Neuronal stem cell (in vitro differentiated cells): ENCODE measurements around the gene KAZN.

ENCODE experiments used
- DNase-seq: peaks from one replicate; pipeline ENCODE4 v3.0.0-alpha.2; 2013; ENCODE audit warnings: low spot score
- H2AFZ ChIP-seq: one replicate; pipeline ENCODE4 v1.6.1; 2013; ENCODE audit warnings: mild to moderate bottlenecking, low read length, inconsistent platforms
- H2AK5ac ChIP-seq: 2 replicates; pipeline ENCODE4 v1.6.1; 2013; ENCODE audit warnings: low read depth, mild to moderate bottlenecking, inconsistent platforms, low read length, moderate library complexity, mixed read lengths
- H2BK120ac ChIP-seq: 2 replicates; pipeline ENCODE4 v1.6.1; 2013; ENCODE audit warnings: low read depth, mild to moderate bottlenecking, inconsistent platforms, low read length, moderate library complexity, mixed read lengths
- H2BK12ac ChIP-seq: one replicate; pipeline ENCODE4 v1.6.1; 2013; ENCODE audit warnings: low read length, inconsistent platforms
- H2BK15ac ChIP-seq: 2 replicates; pipeline ENCODE4 v1.6.1; 2013; ENCODE audit warnings: mild to moderate bottlenecking, low read length, inconsistent platforms, mixed read lengths
- H2BK5ac ChIP-seq: one replicate; pipeline ENCODE4 v1.6.1; 2013; ENCODE audit warnings: inconsistent platforms, mild to moderate bottlenecking, low read length, moderate library complexity
- H3K14ac ChIP-seq: one replicate; pipeline ENCODE4 v1.6.1; 2013; ENCODE audit warnings: low read length, inconsistent platforms
- H3K18ac ChIP-seq: 2 replicates; pipeline ENCODE4 v1.6.1; 2013; ENCODE audit warnings: low read length, inconsistent platforms
- H3K23ac ChIP-seq: 2 replicates; pipeline ENCODE4 v1.6.1; 2013; ENCODE audit warnings: low read depth, mild to moderate bottlenecking, mixed read lengths, low read length, inconsistent platforms; ENCODE audit not compliant: poor library complexity
- H3K27ac ChIP-seq: replicated peaks from 3 replicates; pipeline ENCODE4 v1.5.1; 2013; ENCODE audit warnings: low read length, inconsistent platforms
- H3K27me3 ChIP-seq, 3 experiments: 2 replicates each; pipeline ENCODE4 v1.6.1; 2013; ENCODE audit warnings: low read length in 3 of 3, mild to moderate bottlenecking in 2 of 3, inconsistent platforms in 1 of 3, low read depth in 1 of 3, mixed read lengths in 1 of 3, moderate library complexity in 1 of 3; ENCODE audit not compliant: control insufficient read depth in 3 of 3, insufficient read depth in 3 of 3
- H3K36me3 ChIP-seq, 2 donors: replicated peaks in 1 of 2; 2 replicates each; pipeline ENCODE4 v1.6.1; 2013; ENCODE audit warnings: low read length in 2 of 2; ENCODE audit not compliant: control insufficient read depth in 2 of 2, insufficient read depth in 2 of 2
- H3K4ac ChIP-seq: 2 replicates; pipeline ENCODE4 v1.6.1; 2013; ENCODE audit warnings: inconsistent platforms, mild to moderate bottlenecking, low read length, moderate library complexity
- H3K4me1 ChIP-seq, 2 donors: 1 replicate in 1 of 2; 2 replicates in 1 of 2; pipeline ENCODE4 v1.6.1; 2013; ENCODE audit warnings: low read length in 2 of 2, low read depth in 1 of 2; ENCODE audit not compliant: control insufficient read depth in 2 of 2, insufficient read depth in 1 of 2
- H3K4me2 ChIP-seq: one replicate; pipeline ENCODE4 v1.6.1; 2013; ENCODE audit warnings: mild to moderate bottlenecking, low read length, inconsistent platforms; ENCODE audit not compliant: insufficient read depth, poor library complexity, severe bottlenecking
- H3K4me3 ChIP-seq, 2 donors: 2 replicates each; pipeline ENCODE4 v1.5.1; 2013; ENCODE audit warnings: low read length in 2 of 2, mild to moderate bottlenecking in 2 of 2, inconsistent platforms in 1 of 2, moderate library complexity in 1 of 2
- H3K79me1 ChIP-seq: one replicate; pipeline ENCODE4 v1.6.1; 2013; ENCODE audit warnings: low read depth, mild to moderate bottlenecking, inconsistent platforms, low read length, moderate library complexity
- H3K9ac ChIP-seq: one replicate; pipeline ENCODE4 v1.6.1; 2013; ENCODE audit warnings: mild to moderate bottlenecking, low read depth, low read length, inconsistent platforms; ENCODE audit not compliant: poor library complexity
- H3K9me3 ChIP-seq, 2 donors: replicated peaks in 1 of 2; 2 replicates each; pipeline versions ENCODE3 to v1.6.1; 2013; ENCODE audit warnings: low read length in 2 of 2, mild to moderate bottlenecking in 2 of 2, inconsistent platforms in 1 of 2, low read depth in 1 of 2, mixed read lengths in 1 of 2, moderate library complexity in 1 of 2; ENCODE audit not compliant: control insufficient read depth in 2 of 2, insufficient read depth in 1 of 2
- H4K8ac ChIP-seq: one replicate; pipeline ENCODE4 v1.6.1; 2013; ENCODE audit warnings: low read depth, mild to moderate bottlenecking, inconsistent platforms, low read length, moderate library complexity
- H4K91ac ChIP-seq: one replicate; pipeline ENCODE4 v1.6.1; 2013; ENCODE audit warnings: low read length, low read depth, mild to moderate bottlenecking, inconsistent platforms; ENCODE audit not compliant: poor library complexity
- WGBS, 2 donors: extraction: QIAGEN DNeasy Blood & Tissue Kit; methylation state at CpG; one replicate each; pipeline ENCODE4 v1.1.7; 2013; ENCODE audit warnings: missing lambda C conversion rate in 2 of 2, mixed read lengths in 1 of 2; ENCODE audit not compliant: insufficient read length in 2 of 2, insufficient replicate concordance in 1 of 2; ENCODE audit errors: extremely low coverage in 2 of 2; 5-methylcytosine and 5-hydroxymethylcytosine counted together

The KAZN gene

GRCh38 chr1:14646973-14647372 lies 48.5 kb downstream of the KAZN start:
- Histone ChIP-seq H3K9me3 (peaks cover 0 to 27% of the 10 kb centered on the region in 2 donors), H3K27ac (no peak overlapping the region), H2BK5ac (no peak overlapping the region), H2BK12ac (no peak overlapping the region), H3K14ac (no peak overlapping the region), H3K36me3 (peaks cover 0 to 21% of the 10 kb centered on the region in 2 donors), H3K4me3 (no peak overlapping the region), H2AFZ (no peak overlapping the region), H3K4ac (no peak overlapping the region), H2AK5ac (no peak overlapping the region), H4K91ac (no peak overlapping the region), H2BK15ac (no peak overlapping the region), H3K79me1 (peaks cover 2% of the 10 kb centered on the region), H3K23ac (no peak overlapping the region), H2BK120ac (no peak overlapping the region), H3K18ac (no peak overlapping the region), H4K8ac (no peak overlapping the region), H3K9ac (no peak overlapping the region), H3K4me1 (peaks cover 11 to 12% of the 10 kb centered on the region in 2 donors), H3K27me3 (no peaks in the 10 kb centered on the region), H3K4me2 (no peak overlapping the region)
- DNase-seq = no peak
- no CpG with 5 or more reads among the region's 8 CpGs for WGBS, 2 donors

GRCh38 chr1:14647777-14648176 lies 49.3 kb downstream of the KAZN start:
- Histone ChIP-seq H3K27ac (no peak overlapping the region), H3K4me3 (no peak overlapping the region), H2AFZ (no peak overlapping the region), H2BK12ac (no peak overlapping the region), H3K23ac (no peak overlapping the region), H3K79me1 (peaks cover 2% of the 10 kb centered on the region), H3K4me2 (no peak overlapping the region), H4K8ac (no peak overlapping the region), H3K9ac (no peak overlapping the region), H2BK15ac (no peak overlapping the region), H3K4ac (no peak overlapping the region), H4K91ac (no peak overlapping the region), H2BK5ac (no peak overlapping the region), H3K36me3 (peaks cover 0 to 19% of the 10 kb centered on the region in 2 donors), H3K4me1 (peaks cover 11 to 12% of the 10 kb centered on the region in 2 donors), H3K14ac (no peak overlapping the region), H3K9me3 (peaks cover 0 to 21% of the 10 kb centered on the region in 2 donors), H3K27me3 (no peaks in the 10 kb centered on the region), H2AK5ac (no peak overlapping the region), H3K18ac (no peak overlapping the region), H2BK120ac (no peak overlapping the region)
- DNase-seq = no peak
- no CpG with 5 or more reads among the region's 3 CpGs for WGBS, 2 donors

GRCh38 chr1:14648391-14648790 lies 49.9 kb downstream of the KAZN start:
- no peak overlapping the region for H3K27ac ChIP-seq
- no peak overlapping the region for H2BK120ac ChIP-seq
- H2BK5ac ChIP-seq = no peak overlapping the region
- H3K4me3 ChIP-seq = no peak overlapping the region
- H2AK5ac ChIP-seq = no peak overlapping the region
- H3K4me2 ChIP-seq = no peak overlapping the region
- no peak overlapping the region for H3K14ac ChIP-seq
- DNase-seq = no peak
- no CpG with 5 or more reads among the region's 3 CpGs for WGBS, 2 donors
- H3K9me3 ChIP-seq = peaks cover 0 to 15% of the 10 kb centered on the region in 2 donors
- peaks cover 2% of the 10 kb centered on the region for H3K79me1 ChIP-seq
- no peak overlapping the region for H2BK12ac ChIP-seq
- no peak overlapping the region for H3K23ac ChIP-seq
- H3K27me3 ChIP-seq = no peaks in the 10 kb centered on the region
- H3K36me3 ChIP-seq = peaks cover 0 to 18% of the 10 kb centered on the region in 2 donors
- H3K18ac ChIP-seq = no peak overlapping the region
- no peak overlapping the region for H4K8ac ChIP-seq
- H2BK15ac ChIP-seq = no peak overlapping the region
- H3K4ac ChIP-seq = no peak overlapping the region
- H2AFZ ChIP-seq = no peak overlapping the region
- H4K91ac ChIP-seq = no peak overlapping the region
- no peak overlapping the region for H3K9ac ChIP-seq
- H3K4me1 ChIP-seq = peaks cover 11 to 12% of the 10 kb centered on the region in 2 donors

GRCh38 chr1:14648896-14649855 lies 50.7 kb downstream of the KAZN start:
- no peak overlapping the region for H3K23ac ChIP-seq
- H3K4me2 ChIP-seq = no peak overlapping the region
- H2AK5ac ChIP-seq = no peak overlapping the region
- H2BK120ac ChIP-seq = no peak overlapping the region
- H3K4me3 ChIP-seq = no peak overlapping the region
- H3K4me1 ChIP-seq = peaks cover 11 to 12% of the 10 kb centered on the region in 2 donors
- H3K4ac ChIP-seq = no peak overlapping the region
- peaks cover 2% of the 10 kb centered on the region for H3K79me1 ChIP-seq
- H2BK5ac ChIP-seq = no peak overlapping the region
- H3K9ac ChIP-seq = no peak overlapping the region
- no peak for DNase-seq
- no peak overlapping the region for H4K91ac ChIP-seq
- no CpG with 5 or more reads among the region's 9 CpGs for WGBS, 2 donors
- H3K14ac ChIP-seq = no peak overlapping the region
- no peak overlapping the region for H3K27ac ChIP-seq
- H3K36me3 ChIP-seq = peaks cover 0 to 16% of the 10 kb centered on the region in 2 donors
- peaks cover 0 to 12% of the 10 kb centered on the region in 2 donors for H3K9me3 ChIP-seq
- no peak overlapping the region for H2BK15ac ChIP-seq
- no peak overlapping the region for H2AFZ ChIP-seq
- H2BK12ac ChIP-seq = no peak overlapping the region
- no peak overlapping the region for H3K18ac ChIP-seq
- no peaks in the 10 kb centered on the region for H3K27me3 ChIP-seq
- H4K8ac ChIP-seq = no peak overlapping the region
